GM10266 (cell line): ENCODE results near the gene LMO7.

Experiments
- DNase-seq: peaks from one replicate; pipeline ENCODE4 v3.0.0; 2012; ENCODE audit errors: extremely low spot score
- CTCF ChIP-seq: IDR thresholded peaks from 2 replicates; pipeline ENCODE4 v1.5.1; 2012; ENCODE audit warnings: mild to moderate bottlenecking, low read depth; ENCODE audit not compliant: control insufficient read depth, insufficient read depth; ENCODE audit errors: missing control alignments

Gene LMO7

GRCh38 chr13:75769141-75769905, 133.2 kb downstream of the LMO7 start:
- TF ChIP-seq CTCF = no peak
- no peak for DNase-seq

- DNase-seq = no peak
These were observed 134.0 kb downstream of the LMO7 start for GRCh38 chr13:75770164-75770563.

GRCh38 chr13:75770592-75771011, 134.5 kb downstream of the LMO7 start:
- DNase-seq = no peak
- TF ChIP-seq CTCF = no peak

More at GRCh38 chr13:75770164-75770563, 134.0 kb downstream of the LMO7 start:
- no peak for TF ChIP-seq CTCF

GRCh38 chr13:75771226-75771625, 135.1 kb downstream of the LMO7 start:
- DNase-seq = no peak
- TF ChIP-seq CTCF = no peak

- no peak for DNase-seq
- no peak for TF ChIP-seq CTCF
These were observed 135.7 kb downstream of the LMO7 start for GRCh38 chr13:75771818-75772217.

GRCh38 chr13:75774176-75774575, 138.0 kb downstream of the LMO7 start:
- no peak for TF ChIP-seq CTCF
- DNase-seq = no peak

DNA sequence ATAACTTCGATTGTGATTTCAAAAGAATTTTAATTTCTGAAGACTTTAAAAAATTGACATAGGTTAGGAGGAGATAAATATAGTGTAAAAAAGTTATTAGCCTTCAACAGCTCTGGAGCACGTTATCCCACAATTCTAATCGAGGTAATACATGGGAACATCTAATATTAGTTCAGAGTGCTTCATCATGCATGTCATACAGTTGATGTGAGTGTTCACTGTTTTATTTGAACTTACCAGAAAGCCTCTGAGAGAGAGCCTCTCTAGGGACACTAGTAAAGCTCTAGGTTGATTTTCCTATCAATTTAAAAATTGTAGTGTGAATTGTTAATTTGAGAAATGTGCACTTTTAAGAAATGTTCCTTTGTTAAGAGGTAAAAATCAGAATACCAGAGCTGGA, 140.4 kb downstream of the LMO7 start:
- TF ChIP-seq CTCF = no peak
- no peak for DNase-seq
